GM18870 (cell line): Measurements from ENCODE around the gene SERPIND1.

Source experiments
- ATAC-seq: cut with Tn5 transposase; IDR thresholded peaks from one replicate; pipeline ENCODE4 v1.9.1; 2021; ENCODE audit warnings: moderate library complexity; ENCODE audit not compliant: unreplicated experiment

The SERPIND1 gene

GRCh38 chr22:20792221-20792965 lies 18.5 kb downstream of the SERPIND1 start:
- ATAC-seq: no peak

- ATAC-seq: no peak
Measured at GRCh38 chr22:20792966-20793728, 19.2 kb downstream of the SERPIND1 start.

- no peak for ATAC-seq
Measured at GRCh38 chr22:20793748-20794649, 20.1 kb downstream of the SERPIND1 start.

- no peak for ATAC-seq
Measured at GRCh38 chr22:20794650-20795413, 20.9 kb downstream of the SERPIND1 start.

- no peak for ATAC-seq
Measured at GRCh38 chr22:20796731-20797130, 22.8 kb downstream of the SERPIND1 start.

- no peak for ATAC-seq
Measured at GRCh38 chr22:20798218-20798617, 24.3 kb downstream of the SERPIND1 start.

- ATAC-seq: no peak
Measured at GRCh38 chr22:20798974-20799373, 25.1 kb downstream of the SERPIND1 start.

- no peak for ATAC-seq
Measured at GRCh38 chr22:20799449-20799848, 25.5 kb downstream of the SERPIND1 start.

- no peak for ATAC-seq
Measured at GRCh38 chr22:20802452-20802851, 28.5 kb downstream of the SERPIND1 start.

GRCh38 chr22:20802922-20803553 lies 29.1 kb downstream of the SERPIND1 start:
- ATAC-seq: no peak

GRCh38 chr22:20803696-20804324 lies 29.9 kb downstream of the SERPIND1 start:
- ATAC-seq: no peak

GRCh38 chr22:20804650-20805049 lies 30.7 kb downstream of the SERPIND1 start:
- ATAC-seq: no peak

GRCh38 chr22:20805972-20806471 lies 32.1 kb downstream of the SERPIND1 start:
- no peak for ATAC-seq

GRCh38 chr22:20807315-20807752 lies 33.4 kb downstream of the SERPIND1 start:
- no peak for ATAC-seq

- ATAC-seq: no peak
Measured at GRCh38 chr22:20808844-20809243, 34.9 kb downstream of the SERPIND1 start.

- ATAC-seq: no peak
Measured at GRCh38 chr22:20809538-20810185, 35.7 kb downstream of the SERPIND1 start.

- no peak for ATAC-seq
Measured at GRCh38 chr22:20810645-20811044, 36.7 kb downstream of the SERPIND1 start.

GRCh38 chr22:20811171-20811570 lies 37.3 kb downstream of the SERPIND1 start:
- ATAC-seq: no peak
